ENCODE data around the gene CENPX.

The CENPX gene

GRCh38 chr17:81976332-81977210 is 46.1 kb downstream of the CENPX start:
- no peak for DNase-seq

DNA sequence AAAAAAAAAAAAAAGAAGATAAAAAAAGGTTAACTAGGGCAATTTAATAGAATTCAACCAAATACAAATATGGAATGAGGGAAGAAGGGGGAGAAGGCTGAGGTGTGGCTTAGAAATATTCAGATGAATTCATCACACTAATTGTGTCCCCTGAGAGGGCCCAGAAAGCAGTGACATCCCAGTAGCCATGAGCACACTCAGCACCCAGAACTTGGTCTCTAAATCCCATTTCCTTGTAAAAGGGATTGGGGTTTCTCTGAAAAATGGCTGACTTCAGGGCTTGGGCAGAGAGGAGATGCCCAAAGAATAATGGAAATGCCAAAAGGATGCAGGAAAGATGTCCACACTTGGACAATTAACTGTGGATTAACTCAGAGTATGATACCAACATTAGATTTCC is 49.2 kb downstream of the CENPX start:
- no peak for DNase-seq

- DNase-seq, result no peak
These were observed 53.5 kb downstream of the CENPX start for GRCh38 chr17:81968850-81969812.
